Skeletal muscle cell (primary cell): ENCODE measurements around the gene CIDEC.
"Not testable (repeated sequence)": the region's sequence is repeated elsewhere in the genome, so short reads cannot be mapped to it uniquely, and the experiment has no call there.

Experiments
- DNase-seq: peaks from one replicate; pipeline ENCODE4 v3.0.0-alpha.2; 2010; ENCODE audit warnings: low read depth
- H3K4me3 ChIP-seq: 2 replicates; pipeline ENCODE4 v1.5.1; 2011; ENCODE audit warnings: low read depth, mild to moderate bottlenecking, control low read depth, low read length, moderate library complexity

The CIDEC gene

DNA sequence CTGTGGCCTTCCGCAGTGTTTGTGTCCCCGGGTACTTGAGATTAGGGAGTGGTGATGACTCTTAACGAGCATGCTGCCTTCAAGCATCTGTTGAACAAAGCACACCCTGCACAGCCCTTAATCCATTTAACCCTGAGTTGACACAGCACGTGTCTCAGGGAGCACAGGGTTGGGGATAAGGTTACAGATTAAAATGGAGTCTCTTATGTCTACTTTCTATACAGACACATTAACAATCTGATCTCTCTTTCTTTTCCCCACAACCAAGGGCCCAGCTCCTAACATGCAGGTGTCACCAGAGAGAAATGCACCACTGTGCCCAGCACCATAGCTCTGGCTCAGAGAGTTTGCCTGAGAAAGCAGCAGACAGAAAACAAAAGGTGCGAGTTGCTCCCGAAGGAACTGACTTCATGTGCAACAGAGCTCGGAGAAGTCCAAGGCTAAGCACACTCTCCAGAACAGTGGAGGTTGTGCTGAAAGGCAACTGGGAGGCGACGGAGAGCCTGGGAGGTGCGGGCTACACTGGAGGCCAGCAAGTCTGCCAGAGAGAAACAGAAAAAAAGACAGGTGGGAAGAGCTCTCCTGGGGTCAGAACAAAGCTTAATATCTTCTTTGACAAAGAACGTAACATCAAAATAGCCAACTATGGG lies 25.6 kb downstream of the CIDEC start:
- not testable (repeated sequence) for H3K4me3 ChIP-seq, DNase-seq

DNA sequence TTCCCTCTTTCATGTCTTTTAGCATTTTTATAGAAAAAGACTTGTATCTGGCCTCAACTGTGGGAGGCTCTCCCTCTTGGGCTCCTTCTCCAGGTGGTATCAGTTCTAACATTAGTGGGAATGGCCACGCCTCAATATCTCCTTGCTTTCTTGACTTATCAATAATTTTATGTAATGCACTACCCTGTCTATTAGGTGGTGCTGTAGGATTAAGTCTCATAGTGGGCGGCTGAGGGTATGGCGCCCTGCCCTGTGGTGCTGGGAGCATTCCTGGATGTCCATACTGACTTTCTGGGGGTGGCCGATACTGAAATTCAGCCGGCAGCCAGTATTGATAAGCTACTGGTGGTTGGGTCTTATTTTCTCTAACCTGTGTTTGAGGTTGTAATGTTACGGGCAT lies 27.5 kb downstream of the CIDEC start:
- no peak for DNase-seq

DNA sequence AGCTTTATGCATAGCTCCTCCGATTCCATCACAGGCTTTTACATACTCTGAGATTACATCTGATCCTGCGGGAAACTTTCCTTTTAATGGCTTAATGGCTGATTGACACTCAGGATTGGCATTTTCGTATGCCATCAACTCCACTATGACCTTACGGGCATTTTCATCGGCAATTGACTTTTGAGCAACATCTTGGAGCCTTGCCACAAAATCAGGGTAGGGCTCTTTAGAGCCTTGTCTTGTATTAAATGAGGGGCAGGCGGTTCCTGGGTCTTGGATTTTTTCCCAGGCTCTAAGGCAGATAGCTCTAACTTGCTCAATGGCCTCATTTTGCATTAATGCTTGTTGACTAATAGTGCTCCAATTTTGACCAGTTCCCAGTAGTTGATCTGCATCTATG lies 28.1 kb downstream of the CIDEC start:
- H3K4me3 ChIP-seq, DNase-seq: not testable (repeated sequence)

More for the DNA sequence above, 27.5 kb downstream of the CIDEC start:
- H3K4me3 ChIP-seq, result no peak overlapping the region

DNA sequence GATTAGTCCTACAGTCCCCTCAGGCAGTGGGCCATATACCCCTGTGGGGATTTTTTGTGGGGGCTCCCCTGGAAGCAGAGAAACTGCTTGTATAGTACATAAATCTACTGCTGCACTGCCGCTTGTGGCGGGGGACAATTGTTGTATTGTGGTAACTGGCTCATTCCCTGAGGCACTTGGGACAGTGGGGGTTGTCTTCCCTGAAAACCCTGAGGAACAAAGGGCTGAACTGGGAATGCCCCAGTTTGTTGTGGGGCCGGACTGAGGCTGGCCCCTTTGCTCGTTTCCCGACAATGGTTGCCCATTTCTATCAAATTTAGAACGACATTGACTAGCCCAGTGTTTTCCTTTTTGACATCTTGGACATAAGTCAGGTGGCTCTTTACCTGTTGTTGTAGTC lies 28.7 kb downstream of the CIDEC start:
- H3K4me3 ChIP-seq, DNase-seq: not testable (repeated sequence)

DNA sequence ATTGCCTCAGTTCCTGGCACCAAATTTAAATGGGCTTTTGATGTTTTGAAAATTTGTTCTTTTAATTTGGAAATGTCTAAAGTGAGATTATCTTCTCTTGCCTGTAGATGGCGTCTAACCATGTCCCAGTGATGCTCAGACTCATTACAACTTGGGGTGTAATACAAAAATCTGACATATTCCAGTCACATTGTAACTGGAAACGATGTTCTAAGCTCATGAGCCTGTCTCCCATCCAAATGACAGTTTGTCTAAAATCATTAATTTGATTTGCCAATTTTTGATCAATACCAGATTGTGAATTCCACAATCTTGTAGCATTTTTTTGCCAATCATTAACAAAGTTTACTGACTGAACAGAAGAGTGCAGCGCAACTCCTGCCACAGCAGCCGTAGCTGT lies 31.2 kb downstream of the CIDEC start:
- H3K4me3 ChIP-seq, DNase-seq: not testable (repeated sequence)

DNA sequence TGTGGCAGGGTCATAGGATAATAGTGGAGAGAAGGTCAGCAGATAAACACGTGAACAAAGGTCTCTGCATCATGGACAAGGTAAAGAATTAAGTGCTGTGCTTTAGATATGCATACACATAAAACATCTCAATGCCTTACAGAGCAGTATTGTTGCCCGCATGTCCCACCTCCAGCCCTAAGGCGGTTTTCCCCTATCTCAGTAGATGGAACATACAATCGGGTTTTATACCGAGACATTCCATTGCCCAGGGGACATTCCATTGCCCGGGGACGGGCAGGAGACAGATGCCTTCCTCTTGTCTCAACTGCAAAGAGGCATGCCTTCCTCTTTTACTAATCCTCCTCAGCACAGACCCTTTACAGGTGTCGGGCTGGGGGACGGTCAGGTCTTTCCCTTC lies 32.2 kb downstream of the CIDEC start:
- not testable (repeated sequence) for H3K4me3 ChIP-seq, DNase-seq

DNA sequence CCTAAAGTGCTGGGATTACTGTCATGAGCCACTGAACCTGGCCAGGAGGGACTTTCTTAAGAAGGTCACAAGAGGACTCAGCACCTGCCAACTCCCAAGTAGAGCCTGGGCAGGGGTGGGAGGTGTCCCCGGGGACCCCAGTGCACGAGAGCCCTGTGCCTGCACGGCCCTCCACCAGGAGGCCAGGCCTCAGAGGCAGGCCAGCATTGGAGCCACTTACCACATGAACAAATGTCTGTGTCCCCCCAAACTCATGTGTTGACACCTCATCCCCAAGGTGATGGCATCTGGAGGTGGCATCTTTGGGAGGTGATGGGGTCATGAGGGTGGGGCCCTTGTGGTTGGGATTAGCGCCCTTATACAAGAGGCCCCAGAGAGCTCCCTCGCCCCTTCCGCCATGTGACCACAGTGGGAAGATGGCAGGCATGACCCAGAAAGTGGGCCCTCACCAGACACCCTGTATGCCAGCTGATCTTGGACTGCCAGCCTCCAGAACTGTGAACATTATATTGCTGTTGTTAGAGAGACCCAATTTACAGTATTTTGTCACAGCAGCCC lies 33.0 kb downstream of the CIDEC start:
- no peak overlapping the region for H3K4me3 ChIP-seq
- no peak for DNase-seq

DNA sequence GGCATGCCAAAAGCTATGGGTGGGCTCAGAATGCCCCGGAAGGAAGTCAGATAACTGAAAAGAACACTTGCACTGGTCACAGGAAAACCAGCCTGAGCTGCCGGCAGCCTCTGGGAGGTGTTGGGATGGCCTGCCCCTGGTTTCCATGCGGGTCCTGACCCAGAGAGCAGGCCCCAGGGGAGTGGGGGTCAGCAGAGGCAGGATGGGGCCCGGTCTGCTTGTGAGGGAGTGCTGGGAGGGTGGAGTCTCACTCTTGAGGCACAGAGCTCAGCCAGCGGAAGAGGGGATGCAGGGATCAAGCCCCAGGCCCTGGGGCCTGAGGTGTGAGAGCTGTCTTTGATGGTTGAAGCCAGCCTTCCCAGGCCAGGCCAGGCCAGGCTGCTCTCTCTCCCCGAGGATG lies 33.8 kb downstream of the CIDEC start:
- no peak for DNase-seq
- H3K4me3 ChIP-seq, result no peak overlapping the region

DNA sequence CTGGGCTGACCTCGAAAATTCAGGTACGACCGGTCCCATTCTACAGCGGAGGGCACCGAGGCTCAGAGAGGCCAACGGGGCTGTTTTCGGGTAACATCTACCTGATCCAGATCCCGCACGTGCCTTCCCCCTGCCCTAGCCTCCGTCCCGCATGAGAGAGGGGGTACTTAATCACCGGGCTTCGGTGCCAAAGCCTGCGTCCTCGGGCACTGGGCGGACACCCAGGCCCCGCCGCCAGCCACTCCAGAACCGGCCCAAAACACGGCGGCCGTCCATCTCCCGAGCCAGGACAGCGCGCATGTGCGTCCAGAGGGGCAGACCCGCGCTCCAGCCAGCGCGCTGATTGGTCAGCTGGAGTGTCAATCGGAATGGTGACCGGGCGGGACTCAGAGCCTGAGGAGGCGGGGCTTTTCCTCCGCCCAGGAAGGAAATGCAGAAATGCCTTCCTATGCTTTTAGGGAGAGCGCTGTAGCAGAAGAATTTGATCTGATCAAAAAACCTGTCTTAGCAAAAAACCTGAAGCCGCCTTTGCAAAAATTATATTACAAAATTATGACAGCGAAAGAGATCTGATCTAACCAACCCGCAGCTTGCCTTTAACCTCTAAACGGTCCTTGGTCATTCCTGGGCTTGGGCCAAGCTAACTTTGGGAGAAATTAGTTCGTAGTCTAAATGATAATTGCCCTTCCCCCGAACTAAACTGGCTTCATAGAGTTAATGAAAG lies 36.2 kb downstream of the CIDEC start, which contains the start of gene RPUSD3:
Gene RPUSD3 (minus strand): TSS at position 294 of the 724 bp plus-strand sequence. CDS start 18 bp downstream, at position 276.
- H3K4me3 ChIP-seq, result peak within 1 kb of the TSS; percentile 93
- peak; percentile 82 for DNase-seq

DNA sequence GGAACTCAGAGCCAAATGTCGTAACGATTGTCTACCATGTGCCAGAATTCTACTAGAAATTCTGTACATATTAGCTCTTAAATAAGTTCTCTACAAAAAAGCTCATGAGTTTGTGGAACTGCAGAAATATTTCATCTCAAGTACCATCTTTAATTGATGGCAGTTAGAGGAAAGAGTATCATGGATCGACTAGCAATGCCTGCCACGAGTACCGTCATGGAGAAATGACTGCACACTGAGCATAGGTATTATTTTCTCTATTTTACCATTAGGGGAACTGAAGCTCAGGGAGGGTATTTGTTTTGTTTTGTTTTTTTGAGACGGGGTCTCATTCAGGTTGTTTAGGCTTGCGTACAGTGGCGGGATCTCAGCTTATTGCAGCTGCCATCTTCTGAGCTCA lies 39.0 kb downstream of the CIDEC start:
- no peak overlapping the region for H3K4me3 ChIP-seq
- DNase-seq, result no peak

DNA sequence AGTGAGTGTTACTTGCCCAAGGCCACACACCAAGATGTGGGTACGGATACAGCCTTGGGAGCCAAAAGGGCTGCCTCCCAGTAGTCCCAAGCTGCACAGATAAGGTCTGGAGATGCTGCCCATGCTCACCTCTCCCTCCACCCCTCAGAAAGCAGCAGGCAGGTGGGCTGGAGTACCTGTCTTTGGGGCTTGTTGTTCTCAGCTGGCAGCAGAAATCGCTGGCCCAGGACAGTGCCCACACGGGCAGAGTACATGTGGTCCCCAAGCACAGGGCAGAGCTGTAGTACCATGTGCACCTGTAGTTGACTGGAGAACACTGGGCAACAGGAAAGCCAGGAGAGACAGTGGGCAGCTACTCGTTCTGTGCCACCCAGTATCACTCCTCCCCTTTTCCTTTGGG lies 41.2 kb downstream of the CIDEC start:
- no peak overlapping the region for H3K4me3 ChIP-seq
- DNase-seq, result no peak

DNA sequence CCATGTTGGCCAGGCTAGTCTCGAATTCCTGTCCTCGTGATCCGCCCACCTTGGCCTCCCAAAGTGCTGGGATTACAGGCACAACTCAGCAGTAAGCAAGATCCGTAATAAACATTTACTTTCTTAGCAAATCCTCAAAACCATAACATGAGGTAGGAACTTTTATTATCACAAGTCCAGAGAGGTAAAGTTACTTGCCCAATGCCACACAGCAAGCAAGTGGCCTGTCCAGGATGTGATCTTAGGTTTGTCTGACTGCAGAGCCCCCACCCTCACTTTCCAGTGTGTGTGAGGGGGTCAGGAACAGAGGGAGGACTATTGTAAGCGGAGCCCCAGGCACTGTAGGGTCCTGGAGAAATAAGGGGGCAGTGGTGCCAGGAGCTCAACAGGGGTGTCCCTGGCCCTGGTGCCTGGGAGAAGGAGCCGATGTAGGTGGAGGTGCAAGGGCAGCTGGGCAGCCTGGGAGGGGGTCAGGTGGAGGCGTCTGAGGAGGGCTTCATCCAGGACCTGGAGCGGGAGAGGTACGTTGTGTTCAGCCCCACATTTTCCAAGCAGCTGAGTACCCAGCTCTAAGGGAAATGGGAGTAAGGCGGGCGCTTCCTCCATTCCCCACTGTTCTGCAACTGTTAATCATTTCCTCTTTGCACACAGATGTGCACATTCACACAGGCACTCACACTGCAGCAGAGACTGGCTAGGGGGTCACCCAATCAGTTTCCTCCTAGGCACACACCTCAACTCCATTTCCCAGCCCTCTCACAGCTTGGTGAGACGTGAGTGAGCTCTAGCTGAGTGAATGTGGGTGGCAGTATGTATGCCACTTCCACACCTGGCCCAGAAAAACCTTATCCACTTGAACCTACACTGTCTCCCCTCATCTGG lies 42.1 kb downstream of the CIDEC start:
- H3K4me3 ChIP-seq, result no peak overlapping the region
- DNase-seq, result no peak

DNA sequence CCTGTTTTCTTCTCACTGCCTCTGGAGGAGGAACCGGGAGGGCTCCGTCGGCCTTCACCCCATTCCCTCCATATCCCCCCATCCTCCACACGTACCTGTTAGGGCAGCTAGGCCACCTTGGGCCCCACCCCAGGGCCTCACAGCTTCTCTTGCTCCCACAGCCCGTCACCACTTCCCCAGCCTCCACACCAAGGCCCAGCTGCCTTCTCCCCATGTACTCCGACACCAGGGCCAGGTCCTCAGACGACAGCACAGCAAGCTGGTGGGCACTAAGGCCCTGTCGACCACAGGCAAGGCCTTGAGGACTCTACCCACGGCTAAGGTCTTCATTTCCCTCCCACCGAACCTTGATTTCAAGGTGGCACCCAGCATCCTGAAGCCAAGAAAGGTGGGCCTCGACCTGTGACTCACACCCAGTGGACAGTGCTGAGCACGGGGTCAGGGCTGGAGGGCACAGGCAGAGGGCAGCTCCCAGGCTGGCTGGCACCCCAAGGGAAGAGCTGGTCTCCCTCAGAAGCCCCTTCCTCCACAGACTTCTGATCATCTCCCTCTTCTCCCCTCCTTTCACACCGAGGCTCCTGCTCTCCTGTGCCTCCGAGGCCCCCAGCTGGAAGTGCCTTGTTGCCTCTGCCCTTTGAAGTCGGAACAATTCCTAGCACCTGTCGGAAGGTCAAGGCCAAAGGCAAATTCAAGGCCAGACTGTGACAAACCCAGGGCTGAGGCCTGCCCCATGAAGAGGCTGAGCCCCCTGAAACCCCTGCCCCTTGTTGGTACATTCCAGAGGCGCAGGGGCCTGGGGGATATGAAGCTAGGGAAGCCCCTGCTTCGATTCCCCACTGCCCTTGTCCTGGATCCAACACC lies 45.3 kb downstream of the CIDEC start:
- no peak overlapping the region for H3K4me3 ChIP-seq
- no peak for DNase-seq

DNA sequence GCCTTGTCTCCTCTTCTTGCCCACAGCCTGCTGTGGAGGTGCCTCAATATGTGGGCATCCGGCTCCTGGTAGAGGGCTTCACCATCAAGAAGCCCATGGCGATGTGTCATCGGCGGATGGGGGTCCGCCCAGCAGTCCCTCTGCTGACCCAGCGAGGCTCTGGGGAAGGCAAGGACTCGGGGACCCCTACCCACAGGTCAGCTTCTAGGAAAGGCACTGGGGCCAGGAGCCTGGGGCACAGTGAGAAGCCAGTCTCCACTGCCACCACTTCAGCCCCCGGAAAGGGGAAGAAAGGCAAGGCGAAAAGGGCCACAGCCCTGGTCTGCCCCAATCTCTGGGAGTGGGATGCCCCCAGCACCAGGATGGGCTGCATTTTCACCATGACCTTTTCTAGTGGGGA lies 47.0 kb downstream of the CIDEC start:
- no peak for DNase-seq
- no peak overlapping the region for H3K4me3 ChIP-seq

DNA sequence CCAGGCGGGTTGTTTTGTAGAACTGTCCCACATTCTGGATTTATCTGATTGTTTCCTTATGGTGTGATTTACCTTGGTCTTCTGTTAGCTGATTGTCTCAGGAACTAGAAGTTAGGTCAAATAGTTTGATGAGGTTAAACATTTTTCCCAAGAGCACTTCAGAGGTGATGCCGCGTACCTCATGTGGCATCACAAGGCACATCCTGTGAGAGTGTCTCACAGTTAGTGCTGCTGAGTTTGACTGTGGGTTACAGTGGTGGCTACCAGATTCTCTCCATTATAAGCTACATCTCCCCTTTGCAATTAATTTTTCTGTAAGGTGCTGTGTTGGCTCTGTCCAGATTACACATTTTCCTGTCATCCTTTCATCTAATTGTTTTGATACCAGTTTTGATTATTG lies 48.8 kb downstream of the CIDEC start:
- DNase-seq, result no peak
- H3K4me3 ChIP-seq, result no peak overlapping the region

DNA sequence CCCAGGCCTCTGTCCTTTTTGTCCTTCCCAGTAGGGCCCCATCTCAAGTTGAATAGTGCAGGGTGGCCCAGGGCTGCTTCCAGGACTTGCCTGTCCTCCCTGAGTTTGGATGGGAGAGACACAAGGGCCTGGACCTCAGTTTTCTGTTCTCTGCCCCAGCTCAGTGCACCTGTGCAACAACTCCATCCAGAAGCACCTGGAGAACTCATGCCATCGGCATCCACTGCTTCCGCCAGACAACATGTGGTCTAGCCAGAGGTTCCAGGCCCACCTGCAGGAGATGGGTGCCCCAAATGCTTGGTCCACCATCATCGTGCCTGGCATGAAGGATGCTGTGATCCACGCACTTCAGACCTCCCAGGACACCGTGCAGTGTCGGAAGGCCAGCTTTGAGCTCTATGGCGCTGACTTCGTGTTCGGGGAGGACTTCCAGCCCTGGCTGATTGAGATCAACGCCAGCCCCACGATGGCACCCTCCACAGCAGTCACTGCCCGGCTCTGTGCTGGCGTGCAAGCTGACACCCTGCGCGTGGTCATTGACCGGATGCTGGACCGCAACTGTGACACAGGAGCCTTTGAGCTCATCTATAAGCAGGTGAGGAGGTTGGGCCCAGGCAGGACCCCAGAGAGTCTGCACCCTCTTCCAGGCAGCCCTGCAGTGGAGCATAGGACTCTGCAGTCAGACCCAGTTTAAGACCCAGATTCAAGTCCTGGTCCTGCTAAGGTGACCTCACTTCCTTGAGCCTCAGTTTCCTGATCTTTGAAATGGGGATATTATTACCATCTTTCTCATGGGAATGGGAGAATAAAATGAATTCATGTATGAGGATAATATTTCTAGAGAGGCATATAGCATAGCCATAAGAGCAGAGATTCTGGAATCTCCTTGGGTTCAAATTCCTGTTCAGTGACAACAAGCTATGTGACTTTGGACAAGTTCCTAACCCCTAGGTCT lies 51.0 kb downstream of the CIDEC start:
- no peak for DNase-seq
- H3K4me3 ChIP-seq, result no peak overlapping the region

DNA sequence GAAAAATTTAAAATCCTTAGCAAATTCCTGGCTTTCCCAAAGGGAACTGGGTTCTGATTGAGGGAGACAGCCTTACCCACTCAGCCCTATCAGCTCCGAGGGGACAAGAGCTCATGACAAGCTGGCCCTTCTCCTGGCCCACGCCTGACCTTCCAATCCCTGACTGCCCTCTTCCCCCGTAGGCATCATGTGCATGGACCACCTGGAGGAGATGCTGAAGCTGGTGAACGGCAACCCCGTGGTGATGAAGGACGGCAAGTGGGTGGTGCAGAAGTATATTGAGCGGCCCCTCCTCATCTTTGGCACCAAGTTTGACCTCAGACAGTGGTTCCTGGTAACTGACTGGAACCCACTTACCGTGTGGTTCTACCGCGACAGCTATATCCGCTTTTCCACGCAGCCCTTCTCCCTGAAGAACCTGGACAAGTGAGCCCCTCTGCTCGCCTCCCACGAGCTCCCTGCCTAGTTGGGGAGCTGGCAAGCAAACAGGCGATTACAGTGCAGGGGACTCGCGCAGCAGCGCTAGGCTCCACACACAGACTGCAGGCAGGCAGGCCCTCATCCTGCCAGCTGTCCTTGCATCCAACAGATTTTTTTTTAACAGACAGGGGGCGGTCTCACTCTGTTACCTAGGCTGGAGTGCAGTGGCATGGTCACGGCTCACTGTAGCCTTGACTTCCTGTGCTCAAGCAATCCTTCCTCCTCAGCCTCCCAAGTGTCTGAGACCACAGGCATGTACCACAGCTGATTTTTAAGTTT lies 53.1 kb downstream of the CIDEC start:
- no peak for DNase-seq
- H3K4me3 ChIP-seq, result no peak overlapping the region
